Lung (tissue), 12 donors: Measurements from ENCODE around the gene ERRFI1. TPM values are rescaled to one million over a fixed set of nuclear protein-coding genes. Genes with fewer than 3 reads are reported as not detected.

Experiments
- ATAC-seq: fragments of 200-7000 bp; cut with Tn5 transposase; one replicate; pipeline ENCODE4 v1.9.1; 2020; ENCODE audit warnings: moderate number of reproducible peaks; ENCODE audit not compliant: insufficient read depth, low FRiP score
- DNase-seq, 3 donors: peaks; one replicate each; pipeline ENCODE4 v3.0.0-alpha.2; 2013 to 2017
- H3K27ac ChIP-seq, 2 donors: one replicate each; pipeline ENCODE4 v1.5.1; 2013; ENCODE audit warnings: mild to moderate bottlenecking in 2 of 2, moderate library complexity in 2 of 2, control low read depth in 1 of 2, inconsistent platforms in 1 of 2, low read depth in 1 of 2, low read length in 1 of 2
- H3K27me3 ChIP-seq, 3 donors: one replicate each; pipeline ENCODE4 v1.5.1; 2013; ENCODE audit warnings: low read length in 2 of 3; ENCODE audit not compliant: control insufficient read depth in 3 of 3, insufficient read depth in 3 of 3
- H3K36me3 ChIP-seq, 4 donors: one replicate each; pipeline ENCODE4 v1.5.1; 2013; ENCODE audit warnings: low read length in 4 of 4, mild to moderate bottlenecking in 1 of 4, moderate library complexity in 1 of 4; ENCODE audit not compliant: control insufficient read depth in 4 of 4, insufficient read depth in 4 of 4
- H3K4me1 ChIP-seq, 5 donors: one replicate each; pipeline ENCODE4 v1.5.1; 2013; ENCODE audit warnings: low read length in 5 of 5, mild to moderate bottlenecking in 2 of 5, moderate library complexity in 1 of 5; ENCODE audit not compliant: control insufficient read depth in 5 of 5, insufficient read depth in 5 of 5
- H3K4me3 ChIP-seq: one replicate; pipeline ENCODE4 v1.5.1; 2013; ENCODE audit warnings: mild to moderate bottlenecking, control low read depth, moderate library complexity
- H3K9ac ChIP-seq, 2 donors: one replicate each; pipeline ENCODE4 v1.5.1; 2013; ENCODE audit warnings: low read length in 2 of 2, control low read depth in 1 of 2; ENCODE audit not compliant: insufficient read depth in 1 of 2
- H3K9me3 ChIP-seq, 4 donors: one replicate each; pipeline ENCODE4 v1.5.1; 2013; ENCODE audit warnings: low read length in 3 of 4, mild to moderate bottlenecking in 1 of 4, moderate library complexity in 1 of 4; ENCODE audit not compliant: control insufficient read depth in 4 of 4, insufficient read depth in 3 of 4
- CTCF ChIP-seq: IDR thresholded peaks from 2 replicates; pipeline ENCODE4 v1.5.1; 2012; ENCODE audit warnings: mild to moderate bottlenecking; ENCODE audit errors: control extremely low read depth, extremely low read depth
- WGBS, 2 donors: extraction: QIAGEN DNeasy Blood & Tissue Kit; methylation state at CpG; one replicate each; pipeline ENCODE4 v1.1.7; 2013; 5-methylcytosine and 5-hydroxymethylcytosine counted together
- polyA plus RNA-seq, 2 donors: library from polyadenylated mRNA; stranded (reverse); fragments of 200-250 nt; gene quantifications; one replicate each; pipeline ENCODE4 v1.2.1, GENCODE V29; 2013
- total RNA-seq, 2 donors: library from RNA; depleted of rRNA in 1 of 2; stranded (reverse); fragments of >200 nt in 1 of 2; gene quantifications; one replicate each; pipeline ENCODE4 v1.2.1, GENCODE V29; 2014 to 2021
- donor health status: control.
- donor health status: control.
- donor health status: Bipolar disorder and iron deficiency.
- donor health status: healthy.
- donor health status: DM: yes; HTN: yes; CAD: no.

The ERRFI1 gene
- total and polyA plus RNA-seq, 4 donors, result 26.5 to 89.2 (median 61.4) TPM

DNA sequence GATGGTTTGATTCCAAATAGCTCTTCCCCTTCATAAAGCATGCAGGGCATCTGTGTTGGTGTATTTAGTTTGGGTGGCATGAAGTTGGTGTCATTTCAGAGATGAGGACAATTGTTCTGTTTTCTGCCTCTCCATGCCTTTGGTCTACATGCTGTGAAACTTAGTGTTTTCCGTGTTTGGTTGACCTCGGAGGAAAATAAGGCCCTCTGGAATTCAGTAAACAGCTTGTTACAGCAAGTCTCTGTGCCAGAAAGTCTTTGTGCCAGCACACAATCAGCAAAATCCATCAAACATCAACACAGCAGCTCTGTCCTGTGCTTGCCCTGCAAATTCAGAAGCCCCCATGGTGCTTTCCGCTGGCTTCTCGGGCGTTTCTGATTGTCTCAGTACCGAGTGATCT, 55.1 kb downstream of the ERRFI1 start:
- no peak overlapping the region for H3K9ac ChIP-seq
- peaks cover 18 to 35% (median 26%) of the 10 kb centered on the region in 4 donors for H3K36me3 ChIP-seq
- 88 to 89% methylated on average over 6 of the region's 6 CpGs for WGBS, 2 donors
- TF ChIP-seq CTCF, result no peak
- DNase-seq, result peak in 1 of 3 donors; percentile 38
- no peak overlapping the region for H3K27ac ChIP-seq
- no peaks in the 10 kb centered on the region for H3K27me3 ChIP-seq
- no peaks in the 10 kb centered on the region for H3K4me1 ChIP-seq
- no peaks in the 10 kb centered on the region for H3K9me3 ChIP-seq
- no peak for ATAC-seq
- no peak overlapping the region for H3K4me3 ChIP-seq

DNA sequence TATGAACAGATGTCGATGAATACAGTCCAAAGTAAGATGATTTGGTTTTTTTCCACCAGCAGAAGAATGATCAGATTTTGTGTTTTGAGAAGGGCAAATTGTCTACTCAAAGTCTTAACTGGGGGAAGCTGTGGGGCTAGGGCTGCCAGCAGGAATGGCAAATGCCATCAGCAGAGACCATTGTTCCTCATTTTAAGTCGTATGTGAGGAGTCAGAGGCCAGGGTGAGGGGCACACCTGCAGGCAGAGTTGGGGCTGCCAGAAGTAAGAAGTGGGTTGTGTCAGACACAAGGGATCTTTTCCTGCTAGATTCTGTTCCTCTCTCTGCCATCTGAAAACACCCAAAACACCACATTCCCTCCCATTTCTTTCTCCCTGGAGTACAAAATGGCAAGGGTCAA, 55.9 kb downstream of the ERRFI1 start:
- 64 to 77% methylated on average over 2 of the region's 2 CpGs for WGBS, 2 donors
- peaks cover 22 to 38% (median 31%) of the 10 kb centered on the region in 4 donors for H3K36me3 ChIP-seq

DNA sequence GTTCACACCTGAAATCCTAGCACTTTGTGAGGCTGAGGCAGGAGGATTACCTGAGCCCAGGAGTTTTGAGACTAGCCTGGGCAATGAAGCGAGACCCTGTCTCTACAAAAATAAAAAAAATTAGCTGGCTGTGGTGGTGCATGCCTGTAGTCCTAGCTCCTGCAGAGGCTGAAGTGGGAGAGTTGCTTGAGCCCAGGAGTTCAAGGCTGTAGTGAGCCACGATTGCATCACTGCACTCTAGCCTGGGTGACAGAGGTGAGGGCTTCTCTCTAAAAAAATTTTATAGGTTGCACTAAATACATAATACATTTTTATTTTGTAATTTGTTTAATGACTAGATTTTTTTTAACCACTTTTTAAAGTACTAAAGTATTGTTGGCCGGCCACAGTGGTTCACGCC, 58.5 kb downstream of the ERRFI1 start:
- Histone ChIP-seq H3K4me3 (no peak overlapping the region), H3K9ac (no peak overlapping the region), H3K27me3 (no peaks in the 10 kb centered on the region), H3K36me3 (peaks cover 32 to 48% (median 40%) of the 10 kb centered on the region in 4 donors), H3K9me3 (no peaks in the 10 kb centered on the region), H3K27ac (no peak overlapping the region), H3K4me1 (peaks cover 0 to 4% (median 0%) of the 10 kb centered on the region in 5 donors)
- no peak for TF ChIP-seq CTCF
- ATAC-seq (no peak), DNase-seq (no peak)
- WGBS, 2 donors, result 83 to 93% methylated on average over 4 of the region's 4 CpGs

More for the DNA sequence above, 55.9 kb downstream of the ERRFI1 start:
- Histone ChIP-seq H3K9me3 (no peaks in the 10 kb centered on the region), H3K4me3 (no peak overlapping the region), H3K27ac (no peak overlapping the region), H3K27me3 (no peaks in the 10 kb centered on the region), H3K4me1 (no peaks in the 10 kb centered on the region), H3K9ac (no peak overlapping the region)
- no peak for ATAC-seq
- DNase-seq, result no peak
- no peak for TF ChIP-seq CTCF

DNA sequence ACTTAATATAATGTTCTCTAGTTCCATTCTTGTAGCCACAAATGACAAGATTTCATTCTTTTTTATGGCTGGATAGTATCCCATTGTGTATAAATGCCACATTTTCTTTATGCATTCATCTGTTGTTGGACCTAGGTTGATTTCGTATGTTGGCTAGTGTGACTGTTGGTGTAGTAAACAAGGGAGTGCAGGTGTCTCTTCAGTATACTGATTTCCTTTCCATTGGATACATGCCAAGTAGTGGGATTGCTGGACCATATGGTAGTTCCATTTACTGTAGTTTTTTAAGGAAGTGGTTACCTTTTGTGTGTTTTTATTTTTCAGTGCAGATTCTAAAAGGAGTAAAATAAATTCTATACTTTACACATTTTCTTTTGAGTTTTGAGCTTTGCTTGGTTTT, 58.9 kb downstream of the ERRFI1 start:
- Histone ChIP-seq H3K36me3 (peaks cover 30 to 44% (median 38%) of the 10 kb centered on the region in 4 donors), H3K27me3 (no peaks in the 10 kb centered on the region), H3K4me3 (no peak overlapping the region), H3K9ac (no peak overlapping the region), H3K4me1 (peaks cover 0 to 8% (median 0%) of the 10 kb centered on the region in 5 donors), H3K9me3 (no peaks in the 10 kb centered on the region), H3K27ac (no peak overlapping the region)
- WGBS, 2 donors, result 48 to 66% methylated on average over 1 of the region's 1 CpG
- no peak for ATAC-seq
- TF ChIP-seq CTCF, result no peak
- DNase-seq, result no peak
